Liver (tissue), 9 donors: ENCODE data around the gene PSMB1. TPM values are rescaled to one million over a fixed set of nuclear protein-coding genes. Genes with fewer than 3 reads are reported as not detected.
"Not testable (repeated sequence)": the region's sequence is repeated elsewhere in the genome, so short reads cannot be mapped to it uniquely, and the experiment has no call there.

Experiments used
- DNase-seq: peaks from one replicate; pipeline ENCODE4 v3.0.0-alpha.2; 2017; ENCODE audit warnings: low spot score
- H3K27ac ChIP-seq, 2 donors: one replicate each; pipeline ENCODE4 v1.7.0; 2013; ENCODE audit warnings: inconsistent platforms in 2 of 2, low read length in 2 of 2, control low read depth in 1 of 2, low read depth in 1 of 2, mild to moderate bottlenecking in 1 of 2
- H3K27me3 ChIP-seq, 4 donors: one replicate each; pipeline versions ENCODE4 v1.6.1 to v1.7.0; 2013; ENCODE audit warnings: low read length in 3 of 4, inconsistent platforms in 1 of 4, mild to moderate bottlenecking in 1 of 4, moderate library complexity in 1 of 4; ENCODE audit not compliant: control insufficient read depth in 4 of 4, insufficient read depth in 4 of 4
- H3K36me3 ChIP-seq, 4 donors: one replicate each; pipeline versions ENCODE4 v1.6.1 to v1.7.0; 2013; ENCODE audit warnings: low read length in 3 of 4, mild to moderate bottlenecking in 3 of 4, low read depth in 1 of 4, moderate library complexity in 1 of 4; ENCODE audit not compliant: control insufficient read depth in 4 of 4, insufficient read depth in 3 of 4
- H3K4me1 ChIP-seq, 4 donors: one replicate each; pipeline versions ENCODE4 v1.6.1 to v1.7.0; 2013; ENCODE audit warnings: low read length in 3 of 4, mild to moderate bottlenecking in 3 of 4, moderate library complexity in 1 of 4; ENCODE audit not compliant: control insufficient read depth in 4 of 4, insufficient read depth in 4 of 4
- H3K4me3 ChIP-seq, 3 donors: one replicate each; pipeline versions ENCODE4 v1.6.1 to v1.7.0; 2013; ENCODE audit warnings: low read length in 3 of 3, control low read depth in 1 of 3, low read depth in 1 of 3, mild to moderate bottlenecking in 1 of 3
- H3K9ac ChIP-seq, 2 donors: one replicate each; pipeline ENCODE4 v1.7.0; 2013; ENCODE audit warnings: low read length in 2 of 2, mild to moderate bottlenecking in 2 of 2, moderate library complexity in 2 of 2, control low read depth in 1 of 2, low read depth in 1 of 2
- H3K9me3 ChIP-seq, 4 donors: one replicate each; pipeline versions ENCODE4 v1.6.1 to v1.7.0; 2013; ENCODE audit warnings: low read length in 3 of 4; ENCODE audit not compliant: control insufficient read depth in 4 of 4
- ATF3 ChIP-seq: IDR thresholded peaks from 2 replicates; pipeline ENCODE4 v1.6.1; 2016; ENCODE audit warnings: antibody characterized with exemption
- CTCF ChIP-seq: fragments of 150-350 bp; IDR thresholded peaks from 2 replicates; pipeline ENCODE4 v1.5.1; 2017; ENCODE audit warnings: improper control_type of control experiment, low read depth, low read length; ENCODE audit not compliant: missing input control
- EGR1 ChIP-seq, 2 donors: IDR thresholded peaks; 2 replicates each; pipeline ENCODE4 v1.6.1; 2016 to 2018; ENCODE audit warnings: antibody characterized with exemption in 2 of 2, low read depth in 2 of 2
- FOXA2 ChIP-seq: IDR thresholded peaks from 2 replicates; pipeline ENCODE4 v1.6.1; 2016; ENCODE audit warnings: antibody characterized with exemption
- GABPA ChIP-seq, 2 donors: IDR thresholded peaks in 1 of 2; conservative IDR thresholded peaks in 1 of 2; 2 replicates each; pipeline ENCODE4 v1.6.1; 2016; ENCODE audit warnings: antibody characterized with exemption in 2 of 2, mild to moderate bottlenecking in 1 of 2, moderate library complexity in 1 of 2
- HNF4A ChIP-seq, 2 donors: conservative IDR thresholded peaks; 2 replicates each; pipeline ENCODE4 v1.6.1; 2016; ENCODE audit warnings: antibody characterized with exemption in 2 of 2, mild to moderate bottlenecking in 2 of 2
- HNF4G ChIP-seq: IDR thresholded peaks from 2 replicates; pipeline ENCODE4 v1.6.1; 2016; ENCODE audit warnings: antibody characterized with exemption
- JUND ChIP-seq, 2 donors: IDR thresholded peaks; 2 replicates each; pipeline ENCODE4 v1.6.1; 2016; ENCODE audit warnings: antibody characterized with exemption in 2 of 2
- MAX ChIP-seq: IDR thresholded peaks from 2 replicates; pipeline ENCODE4 v1.6.1; 2016; ENCODE audit warnings: antibody characterized with exemption
- NR2F2 ChIP-seq: IDR thresholded peaks from 2 replicates; pipeline ENCODE4 v1.6.1; 2016; ENCODE audit warnings: antibody characterized with exemption
- RAD21 ChIP-seq, 2 donors: IDR thresholded peaks; 2 replicates each; pipeline ENCODE4 v1.6.1; 2016; ENCODE audit warnings: antibody characterized with exemption in 2 of 2, mild to moderate bottlenecking in 2 of 2
- REST ChIP-seq: IDR thresholded peaks from 2 replicates; pipeline ENCODE4 v1.6.1; 2016; ENCODE audit warnings: antibody characterized with exemption, mild to moderate bottlenecking
- RXRA ChIP-seq, 2 donors: IDR thresholded peaks; 2 replicates each; pipeline ENCODE4 v1.6.1; 2017 to 2018; ENCODE audit warnings: antibody characterized with exemption in 2 of 2, mild to moderate bottlenecking in 1 of 2
- SP1 ChIP-seq: IDR thresholded peaks from 2 replicates; pipeline ENCODE4 v1.6.1; 2018; ENCODE audit warnings: antibody characterized with exemption, mild to moderate bottlenecking
- TAF1 ChIP-seq: conservative IDR thresholded peaks from 2 replicates; pipeline ENCODE4 v1.6.1; 2016; ENCODE audit warnings: antibody characterized with exemption, mild to moderate bottlenecking
- YY1 ChIP-seq: IDR thresholded peaks from 2 replicates; pipeline ENCODE4 v1.6.1; 2016; ENCODE audit warnings: antibody characterized with exemption, mild to moderate bottlenecking
- WGBS: extraction: QIAGEN DNeasy Blood & Tissue Kit; methylation state at CpG from one replicate; pipeline ENCODE4 v1.1.7; 2013; 5-methylcytosine and 5-hydroxymethylcytosine counted together
- polyA plus RNA-seq, 2 donors: library from polyadenylated mRNA; stranded (reverse) in 1 of 2; unstranded in 1 of 2; fragments of 200-250 nt in 1 of 2; fragments of >200 nt in 1 of 2; fragmentation: Nextera tagmentation in 1 of 2; extraction: Ambion mirVana in 1 of 2; gene quantifications; one replicate each; pipeline versions ENCODE4 v1.2.1 to v1.2.3, GENCODE V29; 2013 to 2015
- total RNA-seq, 2 donors: library from RNA; depleted of rRNA; stranded (reverse); fragments of >200 nt; gene quantifications; one replicate each; pipeline ENCODE4 v1.2.3, GENCODE V29; 2014
- donor health status: healthy.
- donor health status: healthy.
- donor health status: healthy.
- donor health status: healthy.
- donor health status: healthy.

Gene PSMB1
- total and polyA plus RNA-seq, 4 donors: 177 to 314 (median 188) TPM

- Histone ChIP-seq H3K27ac (no peak overlapping the region), H3K27me3 (no peaks in the 10 kb centered on the region), H3K9me3 (no peaks in the 10 kb centered on the region), H3K36me3 (peaks cover 5 to 26% (median 16%) of the 10 kb centered on the region in 4 donors), H3K4me1 (peaks cover 0 to 11% (median 6%) of the 10 kb centered on the region in 4 donors), H3K4me3 (no peak overlapping the region), H3K9ac (no peak overlapping the region)
- peak; percentile 71 for DNase-seq
- 37% methylated on average over 5 of the region's 5 CpGs for WGBS
- TF ChIP-seq SP1 (peak; percentile 32), FOXA2 (no peak), CTCF (peak; percentile 89), YY1 (peak; percentile 58), NR2F2 (peak; percentile 70), HNF4G (no peak), ATF3 (no peak), RAD21 (IDR thresholded peaks at IDR 0.05) (peak; percentile 95 to 97), HNF4A (conservative IDR thresholded peaks at IDR 0.05) (peak; percentile 13 to 47), JUND (IDR thresholded peaks at IDR 0.05) (no peak), RXRA (IDR thresholded peaks at IDR 0.05) (peak; percentile 51 to 74)
These were observed 23.2 kb downstream of the PSMB1 start for GRCh38 chr6:170529839-170530469.

GRCh38 chr6:170527995-170528394 lies 25.1 kb downstream of the PSMB1 start:
- H3K9me3 ChIP-seq, DNase-seq, H3K9ac ChIP-seq, H3K36me3 ChIP-seq, H3K4me3 ChIP-seq, H3K27ac ChIP-seq, H3K4me1 ChIP-seq, H3K27me3 ChIP-seq: not testable (repeated sequence)
- WGBS: 92% methylated on average over 5 of the region's 5 CpGs

- Histone ChIP-seq H3K9me3 (no peaks in the 10 kb centered on the region), H3K9ac (no peak overlapping the region), H3K27me3 (no peaks in the 10 kb centered on the region), H3K4me3 (no peak overlapping the region), H3K36me3 (no peaks in the 10 kb centered on the region), H3K27ac (no peak overlapping the region), H3K4me1 (peaks cover 0 to 7% (median 2%) of the 10 kb centered on the region in 4 donors)
- no peak for DNase-seq
- 84% methylated on average over 7 of the region's 7 CpGs for WGBS
- TF ChIP-seq HNF4G (no peak), TAF1 (no peak), HNF4A (conservative IDR thresholded peaks at IDR 0.05) (no peak), REST (no peak), GABPA (IDR thresholded peaks at IDR 0.05 in 1 of 2, conservative IDR thresholded peaks at IDR 0.05 in 1 of 2) (no peak), CTCF (no peak), EGR1 (IDR thresholded peaks at IDR 0.05; ENCODE audit: low read depth in 2 of 2) (no peak), ATF3 (no peak), SP1 (no peak), NR2F2 (no peak), MAX (no peak), FOXA2 (no peak), RAD21 (IDR thresholded peaks at IDR 0.05) (no peak)
These were observed 27.3 kb downstream of the PSMB1 start for GRCh38 chr6:170525795-170526194.
